HG03025 (cell line): ENCODE measurements around the gene SLC34A1.

ENCODE experiments used
- ATAC-seq: cut with Tn5 transposase; IDR thresholded peaks from one replicate; pipeline ENCODE4 v1.9.1; 2021; ENCODE audit warnings: mild to moderate bottlenecking, moderate library complexity; ENCODE audit not compliant: unreplicated experiment, low FRiP score

Gene SLC34A1

GRCh38 chr5:177442066-177442826 lies 58.0 kb downstream of the SLC34A1 start:
- no peak for ATAC-seq

- no peak for ATAC-seq
These were observed 59.1 kb downstream of the SLC34A1 start for GRCh38 chr5:177443144-177443983.

- ATAC-seq = no peak
These were observed 60.1 kb downstream of the SLC34A1 start for GRCh38 chr5:177444106-177445051.

GRCh38 chr5:177445052-177445916 lies 61.0 kb downstream of the SLC34A1 start:
- no peak for ATAC-seq

- no peak for ATAC-seq
These were observed 61.6 kb downstream of the SLC34A1 start for GRCh38 chr5:177445917-177446199.

- ATAC-seq = peak; percentile 44
These were observed 62.2 kb downstream of the SLC34A1 start, which contains the start of gene PRR7 for GRCh38 chr5:177446200-177447065. Gene PRR7, plus strand, starts transcription at chr5:177446814. Its CDS starts 8,254 bp downstream, at chr5:177455068.

- peak; percentile 12 for ATAC-seq
These were observed 62.9 kb downstream of the SLC34A1 start for GRCh38 chr5:177447066-177447610.

GRCh38 chr5:177447611-177448243 lies 63.5 kb downstream of the SLC34A1 start:
- no peak for ATAC-seq
